NCI-H748 treated with DMSO at 0.1 percent for 48 hours (cell line): Measurements from ENCODE around the gene SUCNR1.
A peak's percentile ranks its signal among the peaks of the same experiment; 100 is the strongest.
"Not testable (repeated sequence)": the region's sequence is repeated elsewhere in the genome, so short reads cannot be mapped to it uniquely, and the experiment has no call there.

Experiments
- DNase-seq: peaks from one replicate; lab custom pipeline; 2025; lab: John Stamatoyannopoulos, UW

The SUCNR1 gene

GRCh38 chr3:151871639-151872468 is 1.6 kb upstream of the SUCNR1 start:
- no peak for DNase-seq

- not testable (repeated sequence) for DNase-seq
These were observed 636 bp downstream of the SUCNR1 start for GRCh38 chr3:151874079-151874478.

- DNase-seq: no peak
These were observed 2.3 kb downstream of the SUCNR1 start for GRCh38 chr3:151875759-151876158.

GRCh38 chr3:151877269-151877668 is 3.8 kb downstream of the SUCNR1 start:
- DNase-seq: no peak

- DNase-seq: no peak
These were observed 5.0 kb downstream of the SUCNR1 start for GRCh38 chr3:151878465-151878864.

- no peak for DNase-seq
These were observed 5.6 kb downstream of the SUCNR1 start for GRCh38 chr3:151879037-151879436.

- DNase-seq: no peak
These were observed 6.4 kb downstream of the SUCNR1 start for GRCh38 chr3:151879679-151880415.

- DNase-seq: no peak
These were observed 6.9 kb downstream of the SUCNR1 start for GRCh38 chr3:151880416-151880690.

GRCh38 chr3:151881137-151881536 is 7.7 kb downstream of the SUCNR1 start:
- no peak for DNase-seq

- DNase-seq: not testable (repeated sequence)
These were observed 12.0 kb downstream of the SUCNR1 start for GRCh38 chr3:151885397-151885796.

- not testable (repeated sequence) for DNase-seq
These were observed 14.2 kb downstream of the SUCNR1 start for GRCh38 chr3:151887450-151888211.

GRCh38 chr3:151890721-151891141 is 17.3 kb downstream of the SUCNR1 start:
- DNase-seq: peak; percentile 88

GRCh38 chr3:151891721-151892120 is 18.3 kb downstream of the SUCNR1 start:
- DNase-seq: no peak

- DNase-seq: no peak
These were observed 20.8 kb downstream of the SUCNR1 start for GRCh38 chr3:151894219-151894618.

- DNase-seq: no peak
These were observed 22.2 kb downstream of the SUCNR1 start for GRCh38 chr3:151895478-151896241.

GRCh38 chr3:151896246-151897012 is 23.0 kb downstream of the SUCNR1 start:
- DNase-seq: no peak

GRCh38 chr3:151898121-151898520 is 24.7 kb downstream of the SUCNR1 start:
- not testable (repeated sequence) for DNase-seq

- DNase-seq: not testable (repeated sequence)
These were observed 25.3 kb downstream of the SUCNR1 start for GRCh38 chr3:151898564-151899261.

- no peak for DNase-seq
These were observed 26.6 kb downstream of the SUCNR1 start for GRCh38 chr3:151899996-151900395.

- DNase-seq: no peak
These were observed 27.0 kb downstream of the SUCNR1 start for GRCh38 chr3:151900460-151900859.
